SK-N-MC (cell line): ENCODE data around the gene ASCC1.

Experiments
- EZH2 ChIP-seq: fragments of 200-600 bp; sonication (generic); IDR thresholded peaks from one replicate; pipeline ENCODE4 v1.6.1; 2017; ENCODE audit warnings: antibody characterized with exemption
- FOXP2 ChIP-seq: optimal IDR thresholded peaks from 2 replicates; pipeline ENCODE3; 2011; ENCODE audit warnings: mild to moderate bottlenecking, moderate library complexity; ENCODE audit not compliant: insufficient read depth; ENCODE audit errors: extremely low read length, control extremely low read depth
- POLR2AphosphoS5 ChIP-seq: IDR thresholded peaks from 2 replicates; pipeline ENCODE4 v1.6.1; 2012; ENCODE audit warnings: mild to moderate bottlenecking, low read depth, low read length, borderline replicate concordance

GRCh38 chr10:72074574-72075375, 141.3 kb downstream of the ASCC1 start:
- TF ChIP-seq POLR2AphosphoS5 (no peak), EZH2 (no peak), FOXP2 (no peak)
